Ascending aorta (tissue), 2 donors: ENCODE data around the gene AK8. TPM values are rescaled to one million over a fixed set of nuclear protein-coding genes. Genes with fewer than 3 reads are reported as not detected.
"Not testable (repeated sequence)": the region's sequence is repeated elsewhere in the genome, so short reads cannot be mapped to it uniquely, and the experiment has no call there.

ENCODE experiments used
- DNase-seq, 2 donors: peaks; one replicate each; pipeline ENCODE4 v3.0.0-alpha.2; 2019; ENCODE audit warnings: low spot score in 2 of 2
- H3K27ac ChIP-seq, 2 donors: fragments of 200-600 bp; sonication (generic); one replicate each; pipeline ENCODE4 v1.5.1; 2016 to 2017; ENCODE audit warnings: mild to moderate bottlenecking in 1 of 2
- H3K27me3 ChIP-seq: fragments of 200-600 bp; sonication (generic); one replicate; pipeline ENCODE4 v1.5.1; 2017
- H3K36me3 ChIP-seq, 2 donors: fragments of 200-600 bp; sonication (generic); one replicate each; pipeline ENCODE4 v1.5.1; 2016
- H3K4me1 ChIP-seq, 2 donors: fragments of 200-600 bp; sonication (generic); one replicate each; pipeline ENCODE4 v1.5.1; 2016 to 2017; ENCODE audit warnings: mild to moderate bottlenecking in 1 of 2
- H3K4me3 ChIP-seq, 2 donors: fragments of 200-600 bp; sonication (generic); one replicate each; pipeline ENCODE4 v1.5.1; 2016 to 2017; ENCODE audit warnings: mild to moderate bottlenecking in 1 of 2
- H3K9me3 ChIP-seq, 2 donors: fragments of 200-600 bp; sonication (generic); one replicate each; pipeline ENCODE4 v1.5.1; 2016
- CTCF ChIP-seq, 3 experiments: fragments of 200-600 bp in 2 of 3; fragments of 450-650 bp in 1 of 3; sonication (generic) in 2 of 3; IDR thresholded peaks; one replicate each; pipeline ENCODE4 v1.5.1; 2016 to 2019; ENCODE audit warnings: antibody characterized with exemption in 3 of 3, mild to moderate bottlenecking in 1 of 3, moderate library complexity in 1 of 3
- intact Hi-C: fragments of 100-400 bp; cut with DNase I; formaldehyde crosslinking; loops from one replicate; pipeline ENCODE4 v1.15.1; 2023
- total RNA-seq: library from RNA; depleted of rRNA; stranded (reverse); fragments of >200 nt; gene quantifications from one replicate; pipeline ENCODE4 v1.1.0, GENCODE V29; 2016

AK8 gene
- total RNA-seq, 1 donor from 2014 or later = not detected

GRCh38 chr9:132723809-132724208 is 154.3 kb downstream of the AK8 start:
- Histone ChIP-seq H3K27ac (no peak overlapping the region), H3K36me3 (no peaks in the 10 kb centered on the region)
- no peak for TF ChIP-seq CTCF (IDR thresholded peaks at IDR 0.05)

DNA sequence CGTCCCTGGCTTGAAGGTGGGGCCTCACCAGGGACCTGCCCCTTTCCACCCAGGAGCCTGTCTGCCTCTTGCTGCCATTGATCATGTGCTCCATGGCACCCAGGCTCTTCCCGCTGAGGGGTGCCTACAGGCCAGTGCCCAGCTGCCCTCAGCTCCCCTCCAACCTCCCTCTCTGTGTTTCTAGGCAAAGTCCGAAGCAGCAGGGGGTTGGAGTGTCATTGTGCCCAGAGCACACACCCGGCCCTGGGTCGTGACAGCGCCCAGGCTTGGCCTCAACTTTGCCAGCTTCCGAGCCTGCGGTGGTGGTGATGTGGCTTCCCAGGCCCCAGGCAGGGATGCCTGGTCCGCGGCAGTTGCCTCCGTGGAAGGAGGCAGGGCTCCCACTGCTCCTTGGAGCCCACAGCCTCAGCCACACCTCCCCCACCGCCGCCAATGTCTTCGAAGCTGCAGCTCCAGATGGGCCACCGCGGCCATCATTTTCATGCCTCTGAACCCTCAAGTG is 155.5 kb downstream of the AK8 start:
- Histone ChIP-seq H3K27me3 (no peaks in the 10 kb centered on the region), H3K4me3 (no peak overlapping the region), H3K36me3 (no peaks in the 10 kb centered on the region), H3K9me3 (no peaks in the 10 kb centered on the region), H3K27ac (no peak overlapping the region), H3K4me1 (no peaks in the 10 kb centered on the region)
- TF ChIP-seq CTCF (IDR thresholded peaks at IDR 0.05) = no peak
- no peak for DNase-seq
- intact Hi-C loops = no loop called here

More at GRCh38 chr9:132723809-132724208, 154.3 kb downstream of the AK8 start:
- Histone ChIP-seq H3K4me1 (no peaks in the 10 kb centered on the region), H3K9me3 (no peaks in the 10 kb centered on the region), H3K4me3 (no peak overlapping the region), H3K27me3 (no peaks in the 10 kb centered on the region)
- intact Hi-C loops = no loop called here
- DNase-seq = no peak

- intact Hi-C loops = no loop called here
- H3K27ac ChIP-seq = no peak overlapping the region
- TF ChIP-seq CTCF (IDR thresholded peaks at IDR 0.05) = no peak
- no peak for DNase-seq
- no peak overlapping the region for H3K4me3 ChIP-seq
- no peaks in the 10 kb centered on the region for H3K27me3 ChIP-seq
- H3K9me3 ChIP-seq = no peaks in the 10 kb centered on the region
- no peaks in the 10 kb centered on the region for H3K4me1 ChIP-seq
- H3K36me3 ChIP-seq = no peaks in the 10 kb centered on the region
These were observed 156.4 kb downstream of the AK8 start for GRCh38 chr9:132721661-132722060.

DNA sequence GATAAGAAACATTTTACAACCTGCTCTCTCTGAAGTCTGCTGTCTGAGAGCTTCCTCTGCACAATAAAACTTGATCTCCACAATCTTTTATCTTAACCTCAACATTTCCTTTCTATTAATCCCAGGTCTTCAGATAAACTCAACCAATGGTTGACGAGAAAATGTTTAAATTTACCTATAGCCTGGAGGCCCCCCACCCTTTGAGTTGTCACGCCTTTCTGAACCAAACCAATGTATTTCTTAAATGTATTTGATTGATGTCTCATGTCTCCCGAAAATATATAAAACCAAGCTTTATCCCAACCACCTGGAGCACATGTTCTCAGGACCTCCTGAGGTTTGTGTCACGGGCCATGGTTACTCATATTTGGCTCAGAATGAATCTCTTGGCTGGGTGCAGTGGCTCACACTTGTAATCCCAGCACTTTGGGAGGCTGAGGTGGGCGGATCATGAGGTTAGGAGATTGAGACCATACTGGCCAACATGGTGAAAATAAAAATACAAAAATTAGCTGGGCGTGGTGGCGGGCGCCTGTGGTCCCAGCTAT is 159.6 kb downstream of the AK8 start:
- H3K4me3 ChIP-seq, H3K27me3 ChIP-seq, H3K27ac ChIP-seq, H3K4me1 ChIP-seq, intact Hi-C loops, DNase-seq, H3K36me3 ChIP-seq, H3K9me3 ChIP-seq: not testable (repeated sequence)

DNA sequence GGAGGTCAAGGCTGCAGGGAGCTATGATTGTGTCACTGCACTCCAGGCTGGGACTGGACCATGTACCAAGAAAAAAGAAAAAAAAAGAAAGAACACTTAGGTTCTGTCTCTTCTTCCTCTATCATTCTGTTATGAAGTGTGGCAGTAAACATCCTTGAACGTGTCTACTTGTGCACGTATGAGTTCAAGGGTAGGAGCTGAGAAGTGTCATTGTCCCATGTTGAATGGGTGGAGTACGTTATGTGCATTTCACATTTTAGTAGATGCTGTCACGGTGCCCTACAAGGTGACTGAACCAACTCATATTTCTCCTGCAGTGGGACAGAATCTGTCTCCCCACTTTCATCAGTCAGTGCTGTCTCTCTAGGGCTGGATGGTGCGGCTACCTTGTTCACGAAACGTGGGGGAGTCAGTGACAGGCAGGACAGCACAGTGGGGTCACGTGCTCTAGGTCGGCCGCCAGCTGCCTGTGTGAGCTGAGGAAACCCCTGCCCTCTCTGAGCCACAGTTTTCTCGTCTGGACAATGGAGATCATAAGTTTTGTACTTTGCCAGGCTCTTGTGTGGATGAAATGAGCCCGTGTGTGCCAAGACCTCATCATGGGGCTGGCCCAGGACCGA is 160.6 kb downstream of the AK8 start:
- TF ChIP-seq CTCF (IDR thresholded peaks at IDR 0.05) = no peak
- intact Hi-C loops = no loop called here
- Histone ChIP-seq H3K36me3 (no peaks in the 10 kb centered on the region), H3K9me3 (no peaks in the 10 kb centered on the region), H3K4me3 (no peak overlapping the region), H3K27ac (no peak overlapping the region), H3K4me1 (no peaks in the 10 kb centered on the region), H3K27me3 (no peaks in the 10 kb centered on the region)
- no peak for DNase-seq

DNA sequence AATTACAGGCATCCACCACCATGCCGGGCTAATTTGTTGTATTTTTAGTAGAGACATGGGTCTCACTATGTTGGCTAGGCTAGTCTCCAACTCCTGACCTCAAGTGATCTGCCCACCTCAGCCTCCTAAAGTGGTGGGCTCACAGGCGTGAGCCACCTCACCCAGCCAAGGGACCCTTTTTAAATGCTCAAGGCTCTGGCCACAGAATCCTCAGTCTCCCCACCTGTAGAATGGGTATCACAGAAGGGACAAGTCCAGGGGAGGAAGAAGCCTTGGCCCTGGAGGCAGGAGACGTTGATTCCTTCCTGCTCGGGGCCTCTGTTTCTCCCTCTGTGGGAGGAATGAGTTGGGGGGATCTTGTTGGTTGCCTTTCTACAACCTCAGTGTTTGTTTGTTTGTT is 162.1 kb downstream of the AK8 start:
- no peaks in the 10 kb centered on the region for H3K4me1 ChIP-seq
- H3K27ac ChIP-seq = no peak overlapping the region
- intact Hi-C loops = no loop called here
- H3K27me3 ChIP-seq = no peaks in the 10 kb centered on the region
- no peak for TF ChIP-seq CTCF (IDR thresholded peaks at IDR 0.05)
- no peak for DNase-seq
- H3K4me3 ChIP-seq = no peak overlapping the region
- H3K9me3 ChIP-seq = no peaks in the 10 kb centered on the region
- no peaks in the 10 kb centered on the region for H3K36me3 ChIP-seq
